Immature natural killer cell (primary cell): Measurements from ENCODE around the gene PSORS1C2. TPM values are rescaled to one million over a fixed set of nuclear protein-coding genes. Genes with fewer than 3 reads are reported as not detected.
A peak's percentile ranks its signal among the peaks of the same experiment; 100 is the strongest.
"Not testable (repeated sequence)": the region's sequence is repeated elsewhere in the genome, so short reads cannot be mapped to it uniquely, and the experiment has no call there.

Experiments used
- DNase-seq, 3 donors: peaks; one replicate each; pipeline ENCODE4 v3.0.0; 2022; ENCODE audit warnings: mixed read lengths in 1 of 3
- H3K27ac Mint-ChIP-seq, 6 donors: one replicate each; pipeline ENCODE4 v1.8.0; 2020; ENCODE audit warnings: mixed read lengths in 6 of 6, mild to moderate bottlenecking in 5 of 6, inconsistent platforms in 4 of 6, moderate library complexity in 3 of 6
- H3K27me3 Mint-ChIP-seq, 3 donors: one replicate each; pipeline ENCODE4 v1.8.0; 2020 to 2021; ENCODE audit warnings: low read depth in 3 of 3, mild to moderate bottlenecking in 3 of 3, mixed read lengths in 3 of 3, moderate library complexity in 3 of 3, inconsistent platforms in 1 of 3
- H3K36me3 Mint-ChIP-seq, 3 donors: one replicate each; pipeline ENCODE4 v1.8.0; 2020; ENCODE audit warnings: mixed read lengths in 3 of 3, inconsistent platforms in 2 of 3, mild to moderate bottlenecking in 2 of 3
- H3K4me1 Mint-ChIP-seq, 2 donors: one replicate each; pipeline ENCODE4 v1.8.0; 2020; ENCODE audit warnings: inconsistent platforms in 2 of 2, mild to moderate bottlenecking in 2 of 2, mixed read lengths in 2 of 2, moderate library complexity in 1 of 2
- H3K4me3 Mint-ChIP-seq, 5 donors: one replicate each; pipeline ENCODE4 v1.8.0; 2020; ENCODE audit warnings: mild to moderate bottlenecking in 5 of 5, mixed read lengths in 5 of 5, inconsistent platforms in 3 of 5, moderate library complexity in 3 of 5
- H3K9me3 Mint-ChIP-seq, 6 donors: one replicate each; pipeline ENCODE4 v1.8.0; 2020; ENCODE audit warnings: mild to moderate bottlenecking in 6 of 6, mixed read lengths in 6 of 6, inconsistent platforms in 4 of 6, moderate library complexity in 3 of 6
- polyA plus RNA-seq, 3 donors: library from polyadenylated mRNA; unstranded; fragments of 300-500 nt; fragmentation: Illumina TruSeq; gene quantifications; one replicate each; pipeline ENCODE4 v1.2.3, GENCODE V29; 2021

Gene PSORS1C2
- polyA plus RNA-seq: not detected

GRCh38 chr6:31138982-31139381 lies at the start of gene PSORS1C2:
Gene PSORS1C2 (minus strand): TSS chr6:31139066. CDS start chr6:31139026, 40 bp downstream.
- H3K4me1 Mint-ChIP-seq: peaks cover 6 to 7% of the 10 kb centered on the region in 2 donors

GRCh38 chr6:31187780-31188194 lies 48.9 kb upstream of the PSORS1C2 start:
- H3K4me1 Mint-ChIP-seq: peaks cover 0 to 1% of the 10 kb centered on the region in 2 donors
- no peak for DNase-seq
- H3K9me3 Mint-ChIP-seq: no peaks in the 10 kb centered on the region
- peak overlapping the region in 1 of 6 donors; percentile 35 for H3K27ac Mint-ChIP-seq
- peaks cover 0 to 1% (median 0%) of the 10 kb centered on the region in 3 donors for H3K27me3 Mint-ChIP-seq
- no peak overlapping the region for H3K4me3 Mint-ChIP-seq
- H3K36me3 Mint-ChIP-seq: no peaks in the 10 kb centered on the region

More at GRCh38 chr6:31138982-31139381, at the start of gene PSORS1C2:
- peak within 1 kb of the TSS in 3 of 5 donors; percentile 77 to 92 (median 78) for H3K4me3 Mint-ChIP-seq
- no peaks in the 10 kb centered on the region for H3K27me3 Mint-ChIP-seq
- H3K9me3 Mint-ChIP-seq: no peaks in the 10 kb centered on the region
- H3K36me3 Mint-ChIP-seq: peaks cover 0 to 4% (median 0%) of the 10 kb centered on the region in 3 donors
- H3K27ac Mint-ChIP-seq: peak within 1 kb of the TSS in 1 of 6 donors; percentile 88
- no peak for DNase-seq

- Mint-ChIP-seq H3K9me3 (no peaks in the 10 kb centered on the region), H3K27ac (no peak overlapping the region), H3K4me1 (peaks cover 0 to 1% of the 10 kb centered on the region in 2 donors), H3K36me3 (no peaks in the 10 kb centered on the region), H3K4me3 (no peak overlapping the region), H3K27me3 (peaks cover 0 to 1% (median 0%) of the 10 kb centered on the region in 3 donors)
- DNase-seq: no peak
Observed at GRCh38 chr6:31186052-31186734, 47.3 kb upstream of the PSORS1C2 start.

- H3K4me3 Mint-ChIP-seq, H3K27ac Mint-ChIP-seq, H3K27me3 Mint-ChIP-seq, H3K9me3 Mint-ChIP-seq, H3K4me1 Mint-ChIP-seq, DNase-seq, H3K36me3 Mint-ChIP-seq: not testable (repeated sequence)
Observed at GRCh38 chr6:31185695-31186051, 46.8 kb upstream of the PSORS1C2 start.

GRCh38 chr6:31183859-31184258 lies 45.0 kb upstream of the PSORS1C2 start:
- not testable (repeated sequence) for H3K27me3 Mint-ChIP-seq, DNase-seq, H3K4me1 Mint-ChIP-seq, H3K9me3 Mint-ChIP-seq, H3K27ac Mint-ChIP-seq, H3K4me3 Mint-ChIP-seq, H3K36me3 Mint-ChIP-seq

- H3K4me3 Mint-ChIP-seq, H3K27ac Mint-ChIP-seq, H3K27me3 Mint-ChIP-seq, H3K9me3 Mint-ChIP-seq, DNase-seq, H3K36me3 Mint-ChIP-seq: not testable (repeated sequence)
- H3K4me1 Mint-ChIP-seq: peaks cover 0 to 11% of the 10 kb centered on the region in 2 donors
Observed at GRCh38 chr6:31183287-31183686, 44.4 kb upstream of the PSORS1C2 start.

- peak overlapping the region in 4 of 6 donors; percentile 59 to 81 (median 60) for H3K27ac Mint-ChIP-seq
- peaks cover 9 to 18% of the 10 kb centered on the region in 2 donors for H3K4me1 Mint-ChIP-seq
- no peaks in the 10 kb centered on the region for H3K36me3 Mint-ChIP-seq
- no peaks in the 10 kb centered on the region for H3K9me3 Mint-ChIP-seq
- peaks cover 0 to 6% (median 3%) of the 10 kb centered on the region in 3 donors for H3K27me3 Mint-ChIP-seq
- H3K4me3 Mint-ChIP-seq: peak overlapping the region; percentile 60 to 87 (median 83)
- DNase-seq: peak; percentile 55 to 76 (median 75)
Observed at GRCh38 chr6:31180500-31180899, 41.6 kb upstream of the PSORS1C2 start.

- no peak for DNase-seq
- peaks cover 0 to 6% (median 3%) of the 10 kb centered on the region in 3 donors for H3K27me3 Mint-ChIP-seq
- H3K4me1 Mint-ChIP-seq: peaks cover 9 to 19% of the 10 kb centered on the region in 2 donors
- peak overlapping the region; percentile 60 to 87 (median 83) for H3K4me3 Mint-ChIP-seq
- no peaks in the 10 kb centered on the region for H3K36me3 Mint-ChIP-seq
- no peak overlapping the region for H3K27ac Mint-ChIP-seq
- H3K9me3 Mint-ChIP-seq: no peaks in the 10 kb centered on the region
Observed at GRCh38 chr6:31179896-31180295, 41.0 kb upstream of the PSORS1C2 start.

GRCh38 chr6:31179042-31179386 lies 40.1 kb upstream of the PSORS1C2 start:
- peaks cover 0 to 6% (median 4%) of the 10 kb centered on the region in 3 donors for H3K27me3 Mint-ChIP-seq
- no peaks in the 10 kb centered on the region for H3K9me3 Mint-ChIP-seq
- H3K4me3 Mint-ChIP-seq: no peak overlapping the region
- no peaks in the 10 kb centered on the region for H3K36me3 Mint-ChIP-seq
- no peak for DNase-seq
- H3K4me1 Mint-ChIP-seq: peaks cover 9 to 19% of the 10 kb centered on the region in 2 donors
- no peak overlapping the region for H3K27ac Mint-ChIP-seq

- peaks cover 9 to 19% of the 10 kb centered on the region in 2 donors for H3K4me1 Mint-ChIP-seq
- H3K9me3 Mint-ChIP-seq: no peaks in the 10 kb centered on the region
- no peak overlapping the region for H3K4me3 Mint-ChIP-seq
- no peaks in the 10 kb centered on the region for H3K36me3 Mint-ChIP-seq
- no peak for DNase-seq
- no peak overlapping the region for H3K27ac Mint-ChIP-seq
- H3K27me3 Mint-ChIP-seq: peaks cover 0 to 6% (median 4%) of the 10 kb centered on the region in 3 donors
Observed at GRCh38 chr6:31178143-31179041, 39.5 kb upstream of the PSORS1C2 start.

- H3K4me1 Mint-ChIP-seq: peaks cover 9 to 19% of the 10 kb centered on the region in 2 donors
Observed at GRCh38 chr6:31175971-31176370, 37.1 kb upstream of the PSORS1C2 start.

GRCh38 chr6:31174378-31174777 lies 35.5 kb upstream of the PSORS1C2 start:
- no peak overlapping the region for H3K27ac Mint-ChIP-seq
- no peaks in the 10 kb centered on the region for H3K9me3 Mint-ChIP-seq
- peaks cover 9 to 12% of the 10 kb centered on the region in 2 donors for H3K4me1 Mint-ChIP-seq
- H3K36me3 Mint-ChIP-seq: no peaks in the 10 kb centered on the region
- no peak for DNase-seq
- H3K4me3 Mint-ChIP-seq: no peak overlapping the region
- peaks cover 0 to 6% (median 4%) of the 10 kb centered on the region in 3 donors for H3K27me3 Mint-ChIP-seq

More at GRCh38 chr6:31175971-31176370, 37.1 kb upstream of the PSORS1C2 start:
- Mint-ChIP-seq H3K36me3 (no peaks in the 10 kb centered on the region), H3K27me3 (peaks cover 0 to 6% (median 4%) of the 10 kb centered on the region in 3 donors), H3K4me3 (peak overlapping the region; percentile 13 to 65 (median 33)), H3K27ac (peak overlapping the region; percentile 4 to 74 (median 42)), H3K9me3 (no peaks in the 10 kb centered on the region)
- DNase-seq: peak in 1 of 3 donors; percentile 36

GRCh38 chr6:31173406-31173805 lies 34.5 kb upstream of the PSORS1C2 start:
- H3K36me3 Mint-ChIP-seq: no peaks in the 10 kb centered on the region
- no peaks in the 10 kb centered on the region for H3K9me3 Mint-ChIP-seq
- H3K27ac Mint-ChIP-seq: no peak overlapping the region
- H3K4me3 Mint-ChIP-seq: no peak overlapping the region
- peaks cover 0 to 4% (median 4%) of the 10 kb centered on the region in 3 donors for H3K27me3 Mint-ChIP-seq
- peaks cover 9% of the 10 kb centered on the region in 2 donors for H3K4me1 Mint-ChIP-seq
- DNase-seq: no peak

- peaks cover 0 to 4% (median 4%) of the 10 kb centered on the region in 3 donors for H3K27me3 Mint-ChIP-seq
- no peaks in the 10 kb centered on the region for H3K36me3 Mint-ChIP-seq
- DNase-seq: no peak
- H3K27ac Mint-ChIP-seq: no peak overlapping the region
- H3K9me3 Mint-ChIP-seq: no peaks in the 10 kb centered on the region
- H3K4me3 Mint-ChIP-seq: no peak overlapping the region
- H3K4me1 Mint-ChIP-seq: peaks cover 9% of the 10 kb centered on the region in 2 donors
Observed at GRCh38 chr6:31172973-31173384, 34.1 kb upstream of the PSORS1C2 start.
